GM19099 (cell line): ENCODE data around the gene NAALADL1.

Experiments
- POLR2A ChIP-seq: IDR thresholded peaks from 3 replicates; pipeline ENCODE4 v1.6.1; 2011; ENCODE audit warnings: low read depth; ENCODE audit not compliant: insufficient read length; ENCODE audit errors: extremely low read depth

NAALADL1 gene

GRCh38 chr11:65014726-65015227 is 43.6 kb downstream of the NAALADL1 start:
- TF ChIP-seq POLR2A = no peak

- peak; percentile 62 for TF ChIP-seq POLR2A
These were observed 44.2 kb downstream of the NAALADL1 start, which contains the start of gene ARL2 for GRCh38 chr11:65013888-65014725. TSS of gene ARL2 (plus strand) at chr11:65014160. CDS start at chr11:65014208, 48 bp downstream.

DNA sequence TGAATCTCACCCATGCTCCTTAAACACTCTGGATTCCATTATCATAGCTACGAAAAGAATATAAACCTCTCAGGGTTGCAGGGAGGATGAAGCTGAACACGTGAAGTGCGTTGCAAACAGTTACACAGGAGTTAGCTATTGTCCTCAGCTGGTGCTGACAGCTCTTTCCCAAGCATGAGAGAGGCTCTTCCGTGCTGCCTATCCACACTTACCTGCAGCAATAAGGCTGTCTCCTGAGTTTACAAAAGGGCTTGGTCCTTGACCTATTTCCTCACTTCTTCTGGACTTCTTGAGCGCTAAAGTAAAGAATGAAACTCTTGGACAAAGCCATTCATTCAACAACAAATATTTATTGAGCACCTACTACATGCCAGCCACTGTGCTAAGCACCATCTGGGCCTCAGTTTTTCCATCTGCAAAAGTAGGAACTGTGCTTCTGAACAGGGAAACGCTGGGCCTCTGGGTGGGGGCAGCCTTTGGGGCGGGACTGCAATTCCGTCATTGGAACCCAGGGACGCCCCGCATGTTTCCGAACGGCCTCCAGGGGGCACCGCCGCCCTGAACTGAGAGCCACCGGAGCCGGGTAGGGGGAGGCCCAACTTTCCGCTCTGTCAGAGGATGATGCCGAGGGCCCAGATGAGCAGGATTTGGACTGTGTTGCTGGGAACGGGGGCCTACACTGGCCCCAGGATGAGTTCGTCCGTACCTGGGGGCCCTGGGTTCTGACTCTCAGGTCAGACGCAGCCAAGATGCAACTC is 45.0 kb downstream of the NAALADL1 start:
- no peak for TF ChIP-seq POLR2A

DNA sequence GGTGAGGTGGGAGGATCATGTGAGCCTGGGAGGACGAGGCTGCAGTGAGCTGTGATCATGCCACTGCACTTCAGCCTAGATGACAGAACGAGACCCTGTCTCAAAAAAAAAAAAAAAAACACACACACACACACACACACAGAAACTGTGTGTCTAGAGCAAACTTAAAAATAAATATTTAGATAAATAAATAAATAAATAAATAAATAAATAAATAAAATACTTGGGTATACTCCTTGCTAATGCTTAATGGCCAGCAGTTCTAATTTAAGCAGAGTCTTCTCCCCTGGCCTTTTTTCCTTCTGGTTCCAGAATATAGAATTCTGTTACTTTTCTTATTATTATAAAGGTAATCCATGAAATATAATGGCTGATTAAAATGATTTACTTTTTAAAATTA is 49.5 kb downstream of the NAALADL1 start:
- no peak for TF ChIP-seq POLR2A

DNA sequence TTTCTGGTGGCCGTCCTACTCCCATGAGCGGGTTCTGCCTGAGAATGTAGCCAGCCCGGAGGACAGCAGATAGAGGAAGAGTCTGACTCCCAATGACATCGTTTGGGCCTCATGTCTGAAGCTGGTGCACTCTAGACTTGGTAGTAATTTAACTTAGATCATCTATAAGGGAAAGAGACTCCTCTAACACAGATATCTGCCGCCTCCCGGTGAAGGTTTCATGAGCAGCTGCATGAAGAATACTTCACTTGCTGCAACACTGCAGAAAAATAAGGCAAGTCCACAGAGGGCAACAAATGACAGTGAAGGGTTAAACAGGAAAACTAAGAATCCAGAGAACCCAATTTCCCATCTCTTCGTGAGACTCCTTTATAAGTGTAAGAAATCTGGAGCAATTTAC is 50.3 kb downstream of the NAALADL1 start:
- TF ChIP-seq POLR2A = no peak

- TF ChIP-seq POLR2A = no peak
These were observed 55.1 kb downstream of the NAALADL1 start for GRCh38 chr11:65003282-65003681.

GRCh38 chr11:65002706-65003105 is 55.6 kb downstream of the NAALADL1 start:
- no peak for TF ChIP-seq POLR2A

DNA sequence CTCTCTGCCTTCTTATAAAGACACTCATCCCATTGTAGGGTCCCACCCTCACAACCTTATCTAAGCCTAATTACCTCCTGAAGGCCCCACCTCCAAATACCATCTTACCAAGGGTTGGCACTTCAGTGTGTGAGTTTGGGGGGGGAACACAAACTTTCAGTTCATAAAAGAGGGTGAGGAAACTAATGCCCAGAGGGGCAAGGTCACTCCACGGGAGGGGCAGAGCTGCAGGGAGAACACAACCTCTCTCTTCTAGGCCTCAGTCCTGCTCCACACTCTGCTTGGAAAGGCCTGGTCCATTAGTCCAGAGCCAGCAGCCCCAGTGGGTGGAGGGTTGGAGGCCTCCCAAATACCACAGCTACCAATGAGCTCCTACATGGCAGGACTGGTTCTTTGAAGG is 58.9 kb downstream of the NAALADL1 start:
- no peak for TF ChIP-seq POLR2A

DNA sequence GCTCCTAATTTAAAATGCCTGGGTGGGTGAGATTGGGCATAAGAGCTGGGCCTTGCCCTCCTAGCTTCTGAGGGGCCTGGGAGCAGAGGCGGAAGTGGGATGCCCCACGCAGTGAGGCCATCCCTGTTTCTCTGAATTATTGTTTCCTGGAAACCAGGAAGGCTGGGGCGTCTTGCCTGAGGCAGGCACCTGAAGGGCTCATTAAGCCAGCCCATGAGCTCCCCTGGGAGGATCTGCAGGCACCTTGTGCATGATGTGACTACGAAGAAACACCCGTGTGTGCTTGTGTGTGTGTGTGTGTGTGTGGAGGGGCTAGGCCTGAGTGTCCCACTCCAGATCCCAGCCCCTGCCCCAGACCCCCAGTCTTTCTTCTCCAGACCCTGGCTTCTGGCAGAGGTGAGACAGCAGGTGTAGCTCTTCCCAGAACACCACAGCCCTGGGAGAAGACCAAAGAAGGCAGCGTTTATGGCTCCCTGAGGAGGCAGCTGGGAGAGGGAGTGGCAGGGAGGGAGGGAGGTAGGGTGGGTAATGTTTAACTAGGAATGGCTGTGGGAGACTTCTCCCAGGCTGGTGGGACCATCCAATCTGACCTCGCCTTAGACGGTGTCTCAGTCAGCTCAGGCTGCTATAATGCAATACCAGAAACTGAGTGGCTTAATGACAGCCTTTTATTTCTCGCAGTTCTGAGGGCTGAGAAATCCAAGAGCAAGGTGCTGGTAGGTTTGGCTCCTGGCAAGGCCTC is 59.5 kb downstream of the NAALADL1 start:
- TF ChIP-seq POLR2A = no peak

GRCh38 chr11:64998141-64998540 is 60.2 kb downstream of the NAALADL1 start:
- TF ChIP-seq POLR2A = no peak

GRCh38 chr11:64996710-64997380 is 61.5 kb downstream of the NAALADL1 start, which contains the start of gene BATF2:
TSS of gene BATF2 (minus strand) at chr11:64996971. CDS start at chr11:64996914, 57 bp downstream.
- no peak for TF ChIP-seq POLR2A

DNA sequence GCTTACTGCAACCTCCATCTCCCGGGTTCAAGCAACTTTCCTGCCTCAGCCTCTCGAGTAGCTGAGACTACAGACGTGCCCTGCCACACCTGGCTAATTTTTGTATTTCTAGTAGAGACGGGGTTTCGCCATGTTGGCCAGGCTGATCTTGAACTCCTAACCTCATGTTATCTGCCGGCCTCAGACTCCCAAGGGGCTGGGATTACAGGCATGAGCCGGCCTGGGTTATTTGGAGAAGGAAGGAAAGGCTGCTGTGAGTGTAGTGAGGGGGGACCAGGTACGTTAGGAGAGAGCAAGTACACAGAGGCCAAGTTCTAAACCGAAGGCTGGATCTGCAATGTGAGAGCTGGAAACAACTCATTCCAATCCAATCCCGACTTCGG is 62.0 kb downstream of the NAALADL1 start:
- TF ChIP-seq POLR2A = no peak
